H9 (cell line): Measurements from ENCODE around the gene CYTH3. TPM values are rescaled to one million over a fixed set of nuclear protein-coding genes. Genes with fewer than 3 reads are reported as not detected.
A peak's percentile ranks its signal among the peaks of the same experiment; 100 is the strongest.

Source experiments
- DNase-seq: peaks from one replicate; pipeline ENCODE4 v3.0.0-alpha.2; 2017
- H2AFZ ChIP-seq: one replicate; pipeline ENCODE4 v1.6.1; 2013; ENCODE audit warnings: mild to moderate bottlenecking, low read length, control low read depth, moderate library complexity
- H2AK5ac ChIP-seq: 2 replicates; pipeline ENCODE4 v1.6.1; 2013; ENCODE audit warnings: low read length, control low read depth, mixed read lengths; ENCODE audit not compliant: insufficient read length
- H2BK120ac ChIP-seq: one replicate; pipeline ENCODE4 v1.6.1; 2013; ENCODE audit warnings: low read depth, mild to moderate bottlenecking, low read length, control low read depth, inconsistent platforms; ENCODE audit not compliant: poor library complexity, severe bottlenecking
- H2BK12ac ChIP-seq: 2 replicates; pipeline ENCODE4 v1.6.1; 2013; ENCODE audit warnings: low read length, control low read depth, mixed read lengths, low read depth; ENCODE audit not compliant: insufficient read length
- H2BK15ac ChIP-seq: 2 replicates; pipeline ENCODE4 v1.6.1; 2013; ENCODE audit warnings: low read depth, low read length, control low read depth
- H2BK20ac ChIP-seq: one replicate; pipeline ENCODE4 v1.6.1; 2013; ENCODE audit warnings: low read depth, mild to moderate bottlenecking, low read length, control low read depth, inconsistent platforms; ENCODE audit not compliant: poor library complexity, severe bottlenecking
- H2BK5ac ChIP-seq: 2 replicates; pipeline ENCODE4 v1.6.1; 2013; ENCODE audit warnings: low read length, control low read depth, mixed read lengths; ENCODE audit not compliant: insufficient read length
- H3K14ac ChIP-seq: 2 replicates; pipeline ENCODE4 v1.6.1; 2013; ENCODE audit warnings: low read length, control low read depth; ENCODE audit not compliant: insufficient read depth
- H3K18ac ChIP-seq: 2 replicates; pipeline ENCODE4 v1.6.1; 2013; ENCODE audit warnings: low read depth, mild to moderate bottlenecking, mixed read lengths, low read length, control low read depth; ENCODE audit not compliant: insufficient read length
- H3K23ac ChIP-seq: 2 replicates; pipeline ENCODE4 v1.6.1; 2013; ENCODE audit warnings: low read length, control low read depth, mixed read lengths, low read depth; ENCODE audit not compliant: insufficient read length
- H3K23me2 ChIP-seq: 2 replicates; pipeline ENCODE4 v1.6.1; 2013; ENCODE audit warnings: low read depth, mild to moderate bottlenecking, mixed read lengths, low read length, control low read depth; ENCODE audit not compliant: insufficient read length, poor library complexity, severe bottlenecking
- H3K27ac ChIP-seq: 2 replicates; pipeline ENCODE4 v1.5.1; 2013; ENCODE audit warnings: low read length, control low read depth, mixed read lengths, low read depth; ENCODE audit not compliant: insufficient read length
- H3K27me3 ChIP-seq: 2 replicates; pipeline ENCODE4 v1.6.1; 2013; ENCODE audit warnings: low read length, control low read depth, inconsistent platforms; ENCODE audit not compliant: insufficient read depth
- H3K4ac ChIP-seq: 2 replicates; pipeline ENCODE4 v1.6.1; 2013; ENCODE audit warnings: low read depth, mild to moderate bottlenecking, control low read depth, inconsistent platforms, low read length, moderate library complexity
- H3K4me1 ChIP-seq: 2 replicates; pipeline ENCODE4 v1.6.1; 2013; ENCODE audit warnings: low read length, control low read depth, inconsistent platforms; ENCODE audit not compliant: insufficient read depth
- H3K4me2 ChIP-seq: 2 replicates; pipeline ENCODE4 v1.6.1; 2013; ENCODE audit warnings: low read length, control low read depth, mixed read lengths; ENCODE audit not compliant: insufficient read length, insufficient read depth
- H3K56ac ChIP-seq: 2 replicates; pipeline ENCODE4 v1.6.1; 2013; ENCODE audit warnings: low read depth, mild to moderate bottlenecking, mixed read lengths, low read length, control low read depth; ENCODE audit not compliant: insufficient read length
- H3K79me1 ChIP-seq: 2 replicates; pipeline ENCODE4 v1.6.1; 2013; ENCODE audit warnings: low read depth, mild to moderate bottlenecking, moderate library complexity, low read length, control low read depth, inconsistent platforms; ENCODE audit not compliant: insufficient read depth, poor library complexity, severe bottlenecking
- H3K79me2 ChIP-seq: 2 replicates; pipeline ENCODE4 v1.6.1; 2013; ENCODE audit warnings: low read length, control low read depth, inconsistent platforms; ENCODE audit not compliant: insufficient read depth
- H3K9ac ChIP-seq: 2 replicates; pipeline ENCODE4 v1.6.1; 2013; ENCODE audit warnings: low read length, control low read depth, mixed read lengths; ENCODE audit not compliant: insufficient read length; ENCODE audit errors: extremely low read depth
- H3K9me3 ChIP-seq: one replicate; pipeline ENCODE4 v1.6.1; 2013; ENCODE audit warnings: low read depth, low read length, inconsistent platforms; ENCODE audit not compliant: control insufficient read depth
- H3T11ph ChIP-seq: one replicate; pipeline ENCODE4 v1.6.1; 2013; ENCODE audit warnings: mild to moderate bottlenecking, low read length, control low read depth, inconsistent platforms
- H4K20me1 ChIP-seq: one replicate; pipeline ENCODE4 v1.6.1; 2013; ENCODE audit not compliant: control insufficient read depth, insufficient read length, insufficient read depth
- H4K5ac ChIP-seq: 2 replicates; pipeline ENCODE4 v1.6.1; 2013; ENCODE audit warnings: low read depth, mild to moderate bottlenecking, mixed read lengths, low read length, control low read depth; ENCODE audit not compliant: insufficient read length
- H4K8ac ChIP-seq: replicated peaks from 2 replicates; pipeline ENCODE4 v1.6.1; 2013; ENCODE audit warnings: low read length, control low read depth, mixed read lengths, low read depth; ENCODE audit not compliant: insufficient read length
- H4K91ac ChIP-seq: 2 replicates; pipeline ENCODE4 v1.6.1; 2013; ENCODE audit warnings: low read depth, mild to moderate bottlenecking, moderate library complexity, mixed read lengths, low read length, control low read depth; ENCODE audit not compliant: insufficient read length
- H3K27ac Mint-ChIP-seq, 3 experiments: 2 replicates in 2 of 3; 3 replicates in 1 of 3; pipeline ENCODE4 v1.8.0; 2020 to 2021; ENCODE audit warnings: mixed read lengths in 3 of 3, mild to moderate bottlenecking in 1 of 3, moderate library complexity in 1 of 3
- H3K27me3 Mint-ChIP-seq: 2 replicates; pipeline ENCODE4 v1.8.0; 2021; ENCODE audit warnings: low read depth, mild to moderate bottlenecking, moderate library complexity, mixed read lengths
- H3K36me3 Mint-ChIP-seq, 3 experiments: 2 replicates in 2 of 3; 3 replicates in 1 of 3; pipeline ENCODE4 v1.8.0; 2020 to 2021; ENCODE audit warnings: low read depth in 3 of 3, mixed read lengths in 3 of 3; ENCODE audit not compliant: insufficient read depth in 1 of 3
- H3K4me1 Mint-ChIP-seq, 2 experiments: 2 replicates each; pipeline ENCODE4 v1.8.0; 2020; ENCODE audit warnings: mixed read lengths in 2 of 2
- H3K4me3 Mint-ChIP-seq, 2 experiments: 2 replicates in 1 of 2; 3 replicates in 1 of 2; pipeline ENCODE4 v1.8.0; 2020 to 2021; ENCODE audit warnings: mild to moderate bottlenecking in 2 of 2, mixed read lengths in 2 of 2, moderate library complexity in 1 of 2
- H3K9me3 Mint-ChIP-seq, 2 experiments: 2 replicates in 1 of 2; 3 replicates in 1 of 2; pipeline ENCODE4 v1.8.0; 2020; ENCODE audit warnings: mild to moderate bottlenecking in 2 of 2, mixed read lengths in 2 of 2, moderate library complexity in 1 of 2
- whole genome bisulfite sequencing: extraction: QIAGEN DNeasy Blood & Tissue Kit; methylation state at CpG from one replicate; pipeline ENCODE4 v1.1.7; 2013; ENCODE audit warnings: missing lambda C conversion rate, low lambda C conversion rate, mixed read lengths; ENCODE audit not compliant: insufficient read length; ENCODE audit errors: extremely low coverage; 5-methylcytosine and 5-hydroxymethylcytosine counted together
- total RNA-seq: library from RNA; stranded (reverse); gene quantifications from 2 replicates; pipeline ENCODE4 v1.2.1, GENCODE V29; 2021
- TF ChIP-seq, protein P1 (sequence below): fragments of 200-600 bp; sonication (generic); conservative IDR thresholded peaks from 3 replicates; pipeline ENCODE4 v1.8.0; 2021; ENCODE audit warnings: antibody characterized with exemption, mild to moderate bottlenecking

The CYTH3 gene
- total RNA-seq, 1 experiment from 2014 or later: 12.3 TPM

- Histone ChIP-seq H3K23ac (no peak overlapping the region), H4K5ac (no peak overlapping the region), H3K18ac (no peak overlapping the region), H3T11ph (no peak overlapping the region), H2BK15ac (no peak overlapping the region), H2AK5ac (no peak overlapping the region), H3K79me2 (no peaks in the 10 kb centered on the region), H3K9me3 (no peaks in the 10 kb centered on the region), H3K4me2 (no peak overlapping the region), H3K14ac (no peak overlapping the region), H2BK20ac (no peak overlapping the region), H3K4ac (no peak overlapping the region), H2BK5ac (no peak overlapping the region), H3K56ac (no peak overlapping the region), H4K8ac (no peak overlapping the region), H3K4me1 (peaks cover 1% of the 10 kb centered on the region; the same call in 1 of the 2 replicates), H3K79me1 (no peaks in the 10 kb centered on the region), H3K9ac (no peak overlapping the region), H4K91ac (no peak overlapping the region), H3K27me3 (no peaks in the 10 kb centered on the region), H3K27ac (no peak overlapping the region), H2BK12ac (no peak overlapping the region), H4K20me1 (no peaks in the 10 kb centered on the region), H2AFZ (no peak overlapping the region), H2BK120ac (no peak overlapping the region), H3K23me2 (no peaks in the 10 kb centered on the region)
- no peak for DNase-seq
- Mint-ChIP-seq H3K4me3 (no peak overlapping the region), H3K9me3 (no peaks in the 10 kb centered on the region), H3K27me3 (no peaks in the 10 kb centered on the region; the same call in none of the 2 replicates), H3K27ac (peak overlapping the region; percentile 83 to 92 (median 89); a peak in 3 of 7 replicates), H3K4me1 (peaks cover 6 to 25% of the 10 kb centered on the region in 2 experiments), H3K36me3 (peaks cover 5 to 16% (median 10%) of the 10 kb centered on the region in 3 experiments; a peak in 6 of 7 replicates)
- TF ChIP-seq, protein P1, sequence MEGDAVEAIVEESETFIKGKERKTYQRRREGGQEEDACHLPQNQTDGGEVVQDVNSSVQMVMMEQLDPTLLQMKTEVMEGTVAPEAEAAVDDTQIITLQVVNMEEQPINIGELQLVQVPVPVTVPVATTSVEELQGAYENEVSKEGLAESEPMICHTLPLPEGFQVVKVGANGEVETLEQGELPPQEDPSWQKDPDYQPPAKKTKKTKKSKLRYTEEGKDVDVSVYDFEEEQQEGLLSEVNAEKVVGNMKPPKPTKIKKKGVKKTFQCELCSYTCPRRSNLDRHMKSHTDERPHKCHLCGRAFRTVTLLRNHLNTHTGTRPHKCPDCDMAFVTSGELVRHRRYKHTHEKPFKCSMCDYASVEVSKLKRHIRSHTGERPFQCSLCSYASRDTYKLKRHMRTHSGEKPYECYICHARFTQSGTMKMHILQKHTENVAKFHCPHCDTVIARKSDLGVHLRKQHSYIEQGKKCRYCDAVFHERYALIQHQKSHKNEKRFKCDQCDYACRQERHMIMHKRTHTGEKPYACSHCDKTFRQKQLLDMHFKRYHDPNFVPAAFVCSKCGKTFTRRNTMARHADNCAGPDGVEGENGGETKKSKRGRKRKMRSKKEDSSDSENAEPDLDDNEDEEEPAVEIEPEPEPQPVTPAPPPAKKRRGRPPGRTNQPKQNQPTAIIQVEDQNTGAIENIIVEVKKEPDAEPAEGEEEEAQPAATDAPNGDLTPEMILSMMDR: no peak
- WGBS: no CpG with 5 or more reads among the region's 13 CpGs
Measured at GRCh38 chr7:6166443-6166891, 106.0 kb downstream of the CYTH3 start.
